GM23338 (cell line): ENCODE results near the gene STX17. TPM values are rescaled to one million over a fixed set of nuclear protein-coding genes. Genes with fewer than 3 reads are reported as not detected.

Experiments
- ATAC-seq: fragments of 200-7000 bp; cut with Tn5 transposase; 3 replicates; pipeline ENCODE4 v1.9.1; 2020
- DNase-seq: peaks from one replicate; pipeline ENCODE4 v3.0.0-alpha.2; 2015; ENCODE audit warnings: low spot score
- H2AFZ ChIP-seq: fragments of 200-600 bp; sonication (generic); 2 replicates; pipeline ENCODE4 v1.8.0; 2016; ENCODE audit warnings: antibody characterized with exemption, mild to moderate bottlenecking, moderate library complexity
- H3F3A ChIP-seq: fragments of 200-600 bp; sonication (generic); replicated peaks from 2 replicates; pipeline ENCODE4 v1.8.0; 2017; ENCODE audit warnings: antibody characterized with exemption, mixed run types, low read depth
- H3K27ac ChIP-seq: fragments of 200-600 bp; sonication (generic); 2 replicates; pipeline ENCODE4 v1.6.1; 2016; ENCODE audit warnings: low read depth
- H3K27me3 ChIP-seq: fragments of 200-600 bp; sonication (generic); 2 replicates; pipeline ENCODE4 v1.8.0; 2016; ENCODE audit warnings: mild to moderate bottlenecking, mixed run types, moderate library complexity; ENCODE audit not compliant: insufficient read depth
- H3K36me3 ChIP-seq: fragments of 200-600 bp; sonication (generic); 2 replicates; pipeline ENCODE4 v1.8.0; 2016; ENCODE audit warnings: mild to moderate bottlenecking; ENCODE audit not compliant: insufficient read depth
- H3K4me1 ChIP-seq: fragments of 200-600 bp; sonication (generic); 2 replicates; pipeline ENCODE4 v1.8.0; 2016; ENCODE audit warnings: mild to moderate bottlenecking, moderate library complexity; ENCODE audit not compliant: insufficient read depth
- H3K4me2 ChIP-seq: fragments of 200-600 bp; sonication (generic); 2 replicates; pipeline ENCODE4 v1.7.1; 2017; ENCODE audit warnings: mixed run types
- H3K4me3 ChIP-seq: fragments of 200-600 bp; sonication (generic); 2 replicates; pipeline ENCODE4 v1.6.1; 2016; ENCODE audit warnings: mixed run types
- H3K79me2 ChIP-seq: fragments of 200-600 bp; sonication (generic); replicated peaks from 2 replicates; pipeline ENCODE4 v1.8.0; 2017; ENCODE audit warnings: mild to moderate bottlenecking; ENCODE audit not compliant: insufficient read depth
- H3K9me2 ChIP-seq: fragments of 200-600 bp; sonication (generic); 2 replicates; pipeline ENCODE4 v1.8.0; 2017; ENCODE audit not compliant: insufficient read depth
- H4K20me1 ChIP-seq: fragments of 200-600 bp; sonication (generic); replicated peaks from 2 replicates; pipeline ENCODE4 v1.8.0; 2017; ENCODE audit warnings: mild to moderate bottlenecking; ENCODE audit not compliant: insufficient read depth
- H3K27ac Mint-ChIP-seq: 2 replicates; pipeline ENCODE4 v1.8.0; 2020; ENCODE audit warnings: inconsistent platforms, mild to moderate bottlenecking, moderate library complexity, mixed read lengths
- H3K27me3 Mint-ChIP-seq: 3 replicates; pipeline ENCODE4 v1.8.0; 2022; ENCODE audit warnings: low read depth, mild to moderate bottlenecking, moderate library complexity, mixed read lengths, inconsistent platforms; ENCODE audit not compliant: insufficient read depth, poor library complexity
- H3K36me3 Mint-ChIP-seq: 3 replicates; pipeline ENCODE4 v1.8.0; 2021; ENCODE audit warnings: low read depth, mild to moderate bottlenecking, inconsistent platforms, moderate library complexity, mixed read lengths
- H3K4me1 Mint-ChIP-seq: 3 replicates; pipeline ENCODE4 v1.8.0; 2020; ENCODE audit warnings: mild to moderate bottlenecking, inconsistent platforms, mixed read lengths
- H3K4me3 Mint-ChIP-seq: 3 replicates; pipeline ENCODE4 v1.8.0; 2021; ENCODE audit warnings: moderate library complexity, mild to moderate bottlenecking, inconsistent platforms, mixed read lengths
- H3K9me3 Mint-ChIP-seq: 3 replicates; pipeline ENCODE4 v1.8.0; 2020; ENCODE audit warnings: moderate library complexity, mild to moderate bottlenecking, inconsistent platforms, mixed read lengths
- CREB1 ChIP-seq: fragments of 250-450 bp; sonication (Bioruptor Pico); IDR thresholded peaks from 2 replicates; pipeline ENCODE4 v1.5.0; 2020; ENCODE audit warnings: low read depth, mild to moderate bottlenecking, moderate library complexity
- CTCF ChIP-seq, 2 experiments: fragments of 200-600 bp in 1 of 2; sonication (generic) in 1 of 2; conservative IDR thresholded peaks; 2 replicates each; pipeline versions ENCODE4 v1.5.1 to v1.6.1; 2016 to 2017; ENCODE audit warnings: antibody characterized with exemption in 2 of 2, low read depth in 2 of 2, mild to moderate bottlenecking in 2 of 2, moderate library complexity in 1 of 2
- ETS1 ChIP-seq: IDR thresholded peaks from 2 replicates; pipeline ENCODE4 v1.6.1; 2016; ENCODE audit warnings: antibody characterized with exemption
- EZH2 ChIP-seq: fragments of 200-600 bp; sonication (generic); IDR thresholded peaks from one replicate; pipeline ENCODE4 v1.8.0; 2017; ENCODE audit warnings: antibody characterized with exemption, mild to moderate bottlenecking, low read depth; ENCODE audit not compliant: unreplicated experiment
- EZH2phosphoT487 ChIP-seq: fragments of 200-600 bp; sonication (generic); IDR thresholded peaks from one replicate; pipeline ENCODE4 v1.8.1; 2018; ENCODE audit warnings: antibody characterized with exemption; ENCODE audit not compliant: unreplicated experiment
- JUNB ChIP-seq: IDR thresholded peaks from one replicate; pipeline ENCODE4 v1.6.1; 2016; ENCODE audit warnings: antibody characterized with exemption; ENCODE audit not compliant: unreplicated experiment
- NANOG ChIP-seq: IDR thresholded peaks from 2 replicates; pipeline ENCODE4 v1.6.1; 2016; ENCODE audit warnings: antibody characterized with exemption, borderline replicate concordance
- POLR2AphosphoS5 ChIP-seq: IDR thresholded peaks from 2 replicates; pipeline ENCODE4 v1.6.1; 2016; ENCODE audit warnings: antibody characterized with exemption, low read depth
- REST ChIP-seq: IDR thresholded peaks from one replicate; pipeline ENCODE4 v1.6.1; 2018; ENCODE audit warnings: antibody characterized with exemption; ENCODE audit not compliant: unreplicated experiment
- STAT1 ChIP-seq: IDR thresholded peaks from one replicate; pipeline ENCODE4 v1.6.1; 2016; ENCODE audit warnings: antibody characterized with exemption; ENCODE audit not compliant: unreplicated experiment
- ZNF114 ChIP-seq: fragments of 250-450 bp; sonication (Bioruptor Pico); IDR thresholded peaks from 2 replicates; pipeline ENCODE4 v1.5.0; 2020; ENCODE audit warnings: mild to moderate bottlenecking, moderate library complexity
- ZNF331 ChIP-seq: fragments of 250-450 bp; sonication (Bioruptor Pico); IDR thresholded peaks from 2 replicates; pipeline ENCODE4 v1.5.0; 2020; ENCODE audit warnings: low read depth, mild to moderate bottlenecking, moderate library complexity
- ZNF462 ChIP-seq: fragments of 250-450 bp; sonication (Bioruptor Pico); IDR thresholded peaks from 2 replicates; pipeline ENCODE4 v1.5.0; 2020; ENCODE audit warnings: mild to moderate bottlenecking, moderate library complexity
- polyA plus RNA-seq: library from polyadenylated mRNA; unstranded; fragments of >200 nt; fragmentation: Nextera tagmentation; extraction: Ambion mirVana; gene quantifications from 2 replicates; pipeline ENCODE4 v1.2.1, GENCODE V29; 2016
- total RNA-seq: library from RNA; depleted of rRNA; stranded (reverse); fragments of >200 nt; shearing (Covaris generic); gene quantifications from 2 replicates; pipeline ENCODE4 v1.2.3, GENCODE V29; 2014

The STX17 gene
- total and polyA plus RNA-seq, 2 experiments from 2014 or later, result 12.9 to 24.2 TPM

- no peak overlapping the region; the same call in 1 of the 2 replicates for H3K27ac ChIP-seq
Observed at GRCh38 chr9:99931155-99931840, 24.8 kb downstream of the STX17 start.

More at GRCh38 chr9:99931155-99931840, 24.8 kb downstream of the STX17 start:
- no peaks in the 10 kb centered on the region for H3K4me1 Mint-ChIP-seq
- no peak overlapping the region for H3K4me3 ChIP-seq
- H3K27ac Mint-ChIP-seq, result no peak overlapping the region
- H3K4me2 ChIP-seq, result no peak overlapping the region
- H3K79me2 ChIP-seq, result no peaks in the 10 kb centered on the region
- no peaks in the 10 kb centered on the region for H3F3A ChIP-seq
- H3K36me3 Mint-ChIP-seq, result peaks cover 17% of the 10 kb centered on the region
- TF ChIP-seq ZNF331 (no peak), ZNF114 (CRISPR knock-in tag) (no peak), JUNB (no peak), EZH2 (no peak), NANOG (no peak), CTCF (conservative IDR thresholded peaks at IDR 0.05; ENCODE audit: low read depth in 2 of 2) (no peak), ETS1 (no peak), EZH2phosphoT487 (no peak), CREB1 (CRISPR knock-in tag) (no peak), REST (no peak), ZNF462 (CRISPR knock-in tag) (no peak), POLR2AphosphoS5 (no peak), STAT1 (no peak)
- DNase-seq, result no peak
- no peak for ATAC-seq
- no peaks in the 10 kb centered on the region for H3K27me3 Mint-ChIP-seq
- H3K4me3 Mint-ChIP-seq, result no peak overlapping the region
- no peaks in the 10 kb centered on the region for H4K20me1 ChIP-seq
- H2AFZ ChIP-seq, result no peak overlapping the region
- H3K36me3 ChIP-seq, result no peaks in the 10 kb centered on the region
- H3K4me1 ChIP-seq, result no peaks in the 10 kb centered on the region
- H3K27me3 ChIP-seq, result no peaks in the 10 kb centered on the region
- H3K9me3 Mint-ChIP-seq, result peaks cover 8% of the 10 kb centered on the region; the same call in 1 of the 3 replicates
- no peaks in the 10 kb centered on the region for H3K9me2 ChIP-seq
